Activated naive CD8-positive, alpha-beta T cell (primary cell): ENCODE results near the gene PITPNB.

ENCODE experiments used
- H3K27ac Mint-ChIP-seq: one replicate; pipeline ENCODE4 v1.8.0; 2021; ENCODE audit warnings: mixed read lengths
- H3K27me3 Mint-ChIP-seq: one replicate; pipeline ENCODE4 v1.8.0; 2021; ENCODE audit warnings: mixed read lengths
- H3K36me3 Mint-ChIP-seq: one replicate; pipeline ENCODE4 v1.8.0; 2021; ENCODE audit warnings: mixed read lengths
- H3K4me1 Mint-ChIP-seq: one replicate; pipeline ENCODE4 v1.8.0; 2021; ENCODE audit warnings: low read depth, mixed read lengths
- H3K4me3 Mint-ChIP-seq: one replicate; pipeline ENCODE4 v1.8.0; 2021; ENCODE audit warnings: mild to moderate bottlenecking, mixed read lengths
- H3K9me3 Mint-ChIP-seq: one replicate; pipeline ENCODE4 v1.8.0; 2021; ENCODE audit warnings: low read depth, mixed read lengths

PITPNB gene

DNA sequence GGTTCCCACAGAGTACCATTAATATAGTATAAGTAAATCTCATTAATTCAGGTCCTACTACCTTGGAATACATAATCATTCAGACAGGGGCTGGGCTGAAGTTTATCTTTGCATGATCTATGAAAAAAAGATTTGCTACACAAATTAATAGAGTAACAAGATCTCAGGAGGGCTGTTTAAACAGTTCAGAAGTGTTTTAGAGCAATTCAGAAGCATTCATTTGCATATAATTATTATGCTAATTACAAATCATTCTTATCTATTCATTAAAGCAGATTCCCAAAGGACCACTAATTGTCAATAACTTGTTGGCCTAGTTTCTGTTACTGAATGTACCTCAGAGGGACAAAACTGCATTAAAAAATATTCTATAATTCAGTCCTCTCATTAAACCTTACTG is 40.5 kb downstream of the PITPNB start:
- Mint-ChIP-seq H3K4me3 (no peak overlapping the region), H3K27me3 (no peaks in the 10 kb centered on the region), H3K9me3 (no peaks in the 10 kb centered on the region), H3K4me1 (peaks cover 36% of the 10 kb centered on the region), H3K27ac (no peak overlapping the region), H3K36me3 (peaks cover 2% of the 10 kb centered on the region)

DNA sequence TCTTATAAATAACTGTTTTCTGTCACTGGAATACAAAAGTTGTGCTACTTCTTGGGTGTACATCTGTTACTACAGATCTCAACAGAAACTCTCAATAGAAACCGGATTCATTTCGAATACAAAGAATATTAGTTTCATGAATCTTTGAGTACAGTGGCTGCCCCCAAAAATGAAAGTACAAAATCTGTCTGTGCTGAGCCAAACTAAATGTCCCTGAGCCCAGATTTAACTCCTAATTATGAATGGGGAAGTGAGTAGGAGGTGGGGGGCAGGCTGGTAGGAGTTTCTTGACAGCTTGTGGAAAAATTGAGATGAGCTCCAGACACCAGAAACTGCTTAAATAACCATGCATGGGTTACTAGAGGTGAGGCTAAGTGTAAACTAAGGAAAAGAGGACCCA is 41.6 kb downstream of the PITPNB start:
- Mint-ChIP-seq H3K27ac (no peak overlapping the region), H3K36me3 (peaks cover 2% of the 10 kb centered on the region), H3K4me3 (no peak overlapping the region), H3K9me3 (no peaks in the 10 kb centered on the region), H3K27me3 (no peaks in the 10 kb centered on the region), H3K4me1 (peaks cover 33% of the 10 kb centered on the region)

DNA sequence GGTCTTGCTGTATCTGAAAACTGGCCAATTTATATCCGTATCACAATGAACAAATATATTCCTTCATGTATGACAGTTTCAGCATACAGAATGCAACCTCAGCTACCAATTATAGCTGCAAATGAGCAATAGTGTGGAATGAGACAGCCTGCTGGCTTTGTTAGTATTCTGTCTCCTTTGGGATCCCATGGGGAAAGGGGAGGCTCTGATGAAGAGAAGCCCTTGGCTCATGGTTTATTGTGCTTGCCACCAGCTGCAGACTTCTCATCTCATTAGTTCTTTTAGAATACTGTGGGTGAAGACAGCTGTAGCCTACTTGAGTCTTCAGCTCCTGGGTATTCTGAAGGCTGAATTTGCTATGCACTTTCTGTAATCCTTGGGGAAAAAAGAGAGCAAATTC is 42.4 kb downstream of the PITPNB start:
- H3K4me3 Mint-ChIP-seq, result no peak overlapping the region

DNA sequence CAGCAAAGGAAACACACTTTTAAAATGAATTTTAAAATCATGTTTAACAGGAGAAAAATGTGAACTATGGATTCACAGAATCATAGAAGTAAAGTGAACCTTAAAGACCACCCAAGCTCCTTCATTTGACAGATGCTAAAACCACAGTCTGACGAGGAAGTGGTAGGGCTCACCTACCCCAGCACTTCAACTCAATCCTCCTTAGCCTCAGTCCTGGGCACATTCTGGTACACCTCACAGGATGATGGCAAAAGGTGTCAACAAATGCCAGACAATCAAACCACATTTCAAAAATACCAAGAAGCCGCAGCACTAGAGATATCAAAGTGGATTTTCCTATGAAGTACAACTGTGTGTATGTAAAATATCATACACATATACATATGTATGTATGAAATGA is 43.1 kb downstream of the PITPNB start:
- Mint-ChIP-seq H3K27me3 (no peaks in the 10 kb centered on the region), H3K4me1 (peaks cover 33% of the 10 kb centered on the region), H3K9me3 (no peaks in the 10 kb centered on the region), H3K36me3 (peaks cover 6% of the 10 kb centered on the region), H3K27ac (peak overlapping the region; percentile 30), H3K4me3 (peak overlapping the region; percentile 38)

More for the DNA sequence above, 42.4 kb downstream of the PITPNB start:
- H3K4me1 Mint-ChIP-seq, result peaks cover 33% of the 10 kb centered on the region
- no peak overlapping the region for H3K27ac Mint-ChIP-seq
- no peaks in the 10 kb centered on the region for H3K27me3 Mint-ChIP-seq
- H3K9me3 Mint-ChIP-seq, result no peaks in the 10 kb centered on the region
- peaks cover 4% of the 10 kb centered on the region for H3K36me3 Mint-ChIP-seq

- Mint-ChIP-seq H3K36me3 (peaks cover 10% of the 10 kb centered on the region), H3K9me3 (no peaks in the 10 kb centered on the region), H3K27ac (no peak overlapping the region), H3K27me3 (no peaks in the 10 kb centered on the region), H3K4me1 (peaks cover 38% of the 10 kb centered on the region), H3K4me3 (no peak overlapping the region)
Measured at GRCh38 chr22:27874764-27875163, 44.3 kb downstream of the PITPNB start.

DNA sequence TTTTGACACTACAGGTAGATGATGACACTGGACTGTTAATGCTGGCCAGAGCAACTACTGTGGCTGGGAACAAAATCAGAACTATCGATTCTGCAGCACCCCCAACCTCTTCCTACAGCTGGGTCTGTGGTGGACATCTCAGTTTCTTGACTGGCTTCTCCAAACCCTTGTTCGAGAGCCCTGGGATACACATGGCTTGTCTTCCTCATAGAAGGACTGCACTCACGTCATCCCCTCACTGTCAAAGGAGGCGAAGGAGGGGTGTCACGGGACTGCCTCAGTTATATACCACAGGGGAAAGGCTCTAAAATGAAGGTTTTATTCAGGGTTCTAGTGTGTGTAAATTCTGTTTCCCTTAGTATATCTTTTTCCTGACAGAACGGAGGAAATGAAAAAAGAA is 44.9 kb downstream of the PITPNB start:
- H3K27me3 Mint-ChIP-seq, result no peaks in the 10 kb centered on the region
- H3K36me3 Mint-ChIP-seq, result peaks cover 11% of the 10 kb centered on the region
- H3K9me3 Mint-ChIP-seq, result no peaks in the 10 kb centered on the region
- H3K4me3 Mint-ChIP-seq, result no peak overlapping the region
- no peak overlapping the region for H3K27ac Mint-ChIP-seq
- peaks cover 40% of the 10 kb centered on the region for H3K4me1 Mint-ChIP-seq

- Mint-ChIP-seq H3K27me3 (no peaks in the 10 kb centered on the region), H3K4me3 (no peak overlapping the region), H3K36me3 (peaks cover 11% of the 10 kb centered on the region), H3K27ac (no peak overlapping the region), H3K9me3 (no peaks in the 10 kb centered on the region), H3K4me1 (peaks cover 47% of the 10 kb centered on the region)
Measured at GRCh38 chr22:27873472-27873871, 45.6 kb downstream of the PITPNB start.

- peaks cover 49% of the 10 kb centered on the region for H3K4me1 Mint-ChIP-seq
- no peak overlapping the region for H3K4me3 Mint-ChIP-seq
- H3K36me3 Mint-ChIP-seq, result peaks cover 11% of the 10 kb centered on the region
- H3K27ac Mint-ChIP-seq, result no peak overlapping the region
- no peaks in the 10 kb centered on the region for H3K27me3 Mint-ChIP-seq
- no peaks in the 10 kb centered on the region for H3K9me3 Mint-ChIP-seq
Measured at GRCh38 chr22:27872488-27872887, 46.6 kb downstream of the PITPNB start.

- Mint-ChIP-seq H3K27ac (no peak overlapping the region), H3K27me3 (no peaks in the 10 kb centered on the region), H3K4me1 (peaks cover 51% of the 10 kb centered on the region), H3K36me3 (peaks cover 11% of the 10 kb centered on the region), H3K4me3 (no peak overlapping the region), H3K9me3 (no peaks in the 10 kb centered on the region)
Measured at GRCh38 chr22:27871306-27872014, 47.6 kb downstream of the PITPNB start.

GRCh38 chr22:27870234-27871191 is 48.5 kb downstream of the PITPNB start:
- Mint-ChIP-seq H3K27me3 (no peaks in the 10 kb centered on the region), H3K4me3 (no peak overlapping the region), H3K9me3 (no peaks in the 10 kb centered on the region), H3K27ac (no peak overlapping the region), H3K36me3 (peaks cover 11% of the 10 kb centered on the region), H3K4me1 (peaks cover 52% of the 10 kb centered on the region)

DNA sequence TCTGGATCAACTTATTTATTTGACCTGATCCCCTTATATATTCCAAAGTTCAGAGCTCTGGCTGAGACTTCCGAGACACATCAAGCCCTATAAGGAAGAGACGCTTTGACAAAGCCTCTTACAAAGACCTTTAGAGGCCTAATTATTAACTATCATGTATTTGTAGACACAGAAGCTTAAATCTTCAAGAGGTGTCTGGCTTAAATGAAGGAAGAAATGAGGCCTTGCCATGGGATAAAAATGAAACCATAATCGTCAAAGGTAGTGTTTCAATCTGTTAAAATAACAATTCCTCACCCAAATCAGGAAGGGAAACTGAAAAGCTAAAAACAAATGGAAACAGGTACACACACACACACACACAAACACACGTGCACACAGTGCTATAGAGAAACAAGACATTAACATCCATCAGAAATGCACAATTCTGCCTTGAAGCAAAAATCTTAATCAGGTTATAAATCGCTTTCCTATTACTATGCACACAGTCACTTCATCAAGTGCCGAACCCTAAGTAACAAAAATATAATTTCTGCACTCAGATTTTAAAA is 50.2 kb downstream of the PITPNB start:
- no peaks in the 10 kb centered on the region for H3K27me3 Mint-ChIP-seq

GRCh38 chr22:27867953-27868731 is 50.9 kb downstream of the PITPNB start:
- peak overlapping the region; percentile 75 for H3K27ac Mint-ChIP-seq
- H3K27me3 Mint-ChIP-seq, result no peaks in the 10 kb centered on the region
- H3K4me3 Mint-ChIP-seq, result peak overlapping the region; percentile 33
- H3K36me3 Mint-ChIP-seq, result peaks cover 14% of the 10 kb centered on the region
- H3K9me3 Mint-ChIP-seq, result no peaks in the 10 kb centered on the region
- peaks cover 51% of the 10 kb centered on the region for H3K4me1 Mint-ChIP-seq

More for the DNA sequence above, 50.2 kb downstream of the PITPNB start:
- Mint-ChIP-seq H3K27ac (peak overlapping the region; percentile 75), H3K4me3 (no peak overlapping the region), H3K9me3 (no peaks in the 10 kb centered on the region), H3K36me3 (peaks cover 14% of the 10 kb centered on the region), H3K4me1 (peaks cover 51% of the 10 kb centered on the region)

GRCh38 chr22:27867085-27867952 is 51.7 kb downstream of the PITPNB start:
- Mint-ChIP-seq H3K4me1 (peaks cover 51% of the 10 kb centered on the region), H3K4me3 (peak overlapping the region; percentile 37)

More at GRCh38 chr22:27867085-27867952, 51.7 kb downstream of the PITPNB start:
- Mint-ChIP-seq H3K36me3 (peaks cover 14% of the 10 kb centered on the region), H3K27me3 (no peaks in the 10 kb centered on the region), H3K9me3 (no peaks in the 10 kb centered on the region), H3K27ac (peak overlapping the region; percentile 83)
